WERI-Rb-1 (cell line): ENCODE measurements around the gene KRTAP22-1.

Source experiments
- DNase-seq: peaks from one replicate; pipeline ENCODE4 v3.0.0-alpha.2; 2020
- H3K27ac ChIP-seq: fragments of 250-450 bp; sonication (Bioruptor Pico); 2 replicates; pipeline ENCODE4 v1.5.1; 2020; ENCODE audit warnings: mild to moderate bottlenecking, moderate library complexity
- H3K27me3 ChIP-seq: fragments of 250-450 bp; sonication (Bioruptor Pico); 2 replicates; pipeline ENCODE4 v1.5.1; 2021; ENCODE audit warnings: mild to moderate bottlenecking, low read depth, moderate library complexity; ENCODE audit not compliant: insufficient read depth, severe bottlenecking
- H3K36me3 ChIP-seq: fragments of 250-450 bp; sonication (Bioruptor Pico); 2 replicates; pipeline ENCODE4 v1.5.1; 2020; ENCODE audit warnings: mild to moderate bottlenecking, moderate library complexity
- H3K4me3 ChIP-seq: 2 replicates; pipeline ENCODE4 v1.5.1; 2011; ENCODE audit warnings: low read depth, mild to moderate bottlenecking, control low read depth, low read length
- H3K9me3 ChIP-seq: fragments of 250-450 bp; sonication (Bioruptor Pico); 2 replicates; pipeline ENCODE4 v1.5.1; 2021; ENCODE audit warnings: mild to moderate bottlenecking, moderate library complexity; ENCODE audit not compliant: severe bottlenecking
- TF ChIP-seq, protein P1 (sequence below): IDR thresholded peaks from 2 replicates; pipeline ENCODE4 v1.5.1; 2011; ENCODE audit warnings: low read depth, mild to moderate bottlenecking, control low read depth, inconsistent platforms, low read length

The KRTAP22-1 gene

DNA sequence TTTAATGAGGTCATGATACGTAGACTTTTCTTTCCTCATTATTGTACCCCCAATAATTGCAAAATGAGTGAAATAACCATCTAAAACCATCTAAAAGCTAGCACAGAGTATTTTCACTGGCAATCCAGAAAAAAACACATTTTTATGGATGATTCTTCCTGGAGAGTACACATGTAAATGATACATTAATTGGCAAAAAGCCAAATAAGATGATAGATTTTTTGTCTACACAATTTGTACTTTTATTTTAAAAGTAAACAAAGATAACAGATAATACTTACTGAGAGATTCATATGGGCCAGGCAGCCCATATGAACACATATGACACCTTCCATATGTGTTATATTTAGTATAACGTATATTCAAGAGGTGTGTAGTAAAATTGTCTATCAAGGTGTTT lies 37.3 kb upstream of the KRTAP22-1 start:
- H3K27me3 ChIP-seq, result peaks cover 64% of the 10 kb centered on the region
- H3K27ac ChIP-seq, result no peak overlapping the region
- TF ChIP-seq, protein P1, sequence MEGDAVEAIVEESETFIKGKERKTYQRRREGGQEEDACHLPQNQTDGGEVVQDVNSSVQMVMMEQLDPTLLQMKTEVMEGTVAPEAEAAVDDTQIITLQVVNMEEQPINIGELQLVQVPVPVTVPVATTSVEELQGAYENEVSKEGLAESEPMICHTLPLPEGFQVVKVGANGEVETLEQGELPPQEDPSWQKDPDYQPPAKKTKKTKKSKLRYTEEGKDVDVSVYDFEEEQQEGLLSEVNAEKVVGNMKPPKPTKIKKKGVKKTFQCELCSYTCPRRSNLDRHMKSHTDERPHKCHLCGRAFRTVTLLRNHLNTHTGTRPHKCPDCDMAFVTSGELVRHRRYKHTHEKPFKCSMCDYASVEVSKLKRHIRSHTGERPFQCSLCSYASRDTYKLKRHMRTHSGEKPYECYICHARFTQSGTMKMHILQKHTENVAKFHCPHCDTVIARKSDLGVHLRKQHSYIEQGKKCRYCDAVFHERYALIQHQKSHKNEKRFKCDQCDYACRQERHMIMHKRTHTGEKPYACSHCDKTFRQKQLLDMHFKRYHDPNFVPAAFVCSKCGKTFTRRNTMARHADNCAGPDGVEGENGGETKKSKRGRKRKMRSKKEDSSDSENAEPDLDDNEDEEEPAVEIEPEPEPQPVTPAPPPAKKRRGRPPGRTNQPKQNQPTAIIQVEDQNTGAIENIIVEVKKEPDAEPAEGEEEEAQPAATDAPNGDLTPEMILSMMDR, result no peak
- no peaks in the 10 kb centered on the region for H3K9me3 ChIP-seq
- no peak overlapping the region for H3K4me3 ChIP-seq
- no peak for DNase-seq
- H3K36me3 ChIP-seq, result no peaks in the 10 kb centered on the region

DNA sequence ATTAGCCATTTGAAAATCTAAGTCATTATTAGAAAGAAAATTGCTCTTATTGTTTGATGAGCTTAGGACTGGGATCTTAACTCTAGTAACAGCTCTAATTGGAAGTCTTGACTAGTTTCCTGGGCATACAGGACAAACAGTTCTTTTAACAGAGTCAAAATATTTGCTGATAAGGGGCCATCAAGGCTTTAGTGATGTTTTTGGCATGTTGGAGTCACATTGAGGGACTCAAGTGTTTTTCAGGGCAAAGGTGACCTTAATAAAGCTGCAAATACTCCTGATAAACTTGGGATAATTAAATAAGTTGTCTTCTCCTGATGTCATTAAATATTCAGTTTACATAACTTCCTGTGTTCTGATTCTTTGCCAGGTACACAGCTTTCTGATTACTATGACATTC lies 33.3 kb upstream of the KRTAP22-1 start:
- DNase-seq, result no peak
- H3K27me3 ChIP-seq, result peaks cover 72% of the 10 kb centered on the region
- H3K9me3 ChIP-seq, result no peaks in the 10 kb centered on the region
- no peaks in the 10 kb centered on the region for H3K36me3 ChIP-seq
- H3K27ac ChIP-seq, result no peak overlapping the region
- no peak overlapping the region for H3K4me3 ChIP-seq
- TF ChIP-seq, protein P1, result no peak

DNA sequence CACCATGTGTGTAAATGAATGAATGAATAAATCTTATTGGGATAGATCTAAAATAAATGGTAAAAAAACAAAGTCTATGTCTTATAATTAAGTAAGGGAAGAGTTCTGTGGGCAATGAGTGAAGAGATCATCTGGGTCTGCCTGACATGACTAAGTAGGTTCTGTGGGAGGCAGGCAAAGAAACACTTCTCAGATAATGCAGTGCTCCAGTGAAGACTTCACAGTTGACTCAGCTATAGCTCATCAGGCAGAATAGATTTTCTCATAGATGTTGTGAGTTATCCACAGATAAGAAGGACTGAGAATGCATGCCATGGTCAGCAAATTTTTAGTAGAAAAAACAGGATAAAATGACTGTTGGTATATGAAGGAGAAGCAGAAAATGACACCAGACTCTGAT lies 23.1 kb upstream of the KRTAP22-1 start:
- TF ChIP-seq, protein P1, result no peak
- Histone ChIP-seq H3K27me3 (peaks cover 92% of the 10 kb centered on the region), H3K9me3 (no peaks in the 10 kb centered on the region), H3K36me3 (no peaks in the 10 kb centered on the region), H3K4me3 (no peak overlapping the region), H3K27ac (no peak overlapping the region)
- no peak for DNase-seq

DNA sequence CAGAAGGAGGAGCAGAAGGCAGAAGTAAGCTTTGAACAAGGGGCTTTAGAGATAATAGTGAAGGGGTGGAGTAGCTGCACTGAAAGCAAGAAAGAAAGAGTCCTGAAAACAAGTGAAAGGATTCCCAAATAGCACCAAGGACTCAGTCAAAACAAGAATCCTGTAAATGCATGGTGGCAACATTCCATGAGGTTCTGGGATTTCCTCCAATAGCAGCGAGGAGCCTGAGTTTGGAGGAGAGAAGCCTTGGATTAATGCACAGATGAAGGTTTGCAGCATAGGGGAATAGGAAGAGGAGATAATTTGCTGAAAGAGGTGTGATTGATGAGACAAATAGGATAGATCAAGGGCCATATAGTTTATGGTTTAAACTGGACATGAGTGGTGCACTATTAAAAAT lies 21.5 kb upstream of the KRTAP22-1 start:
- TF ChIP-seq, protein P1, result no peak
- DNase-seq, result no peak
- peaks cover 92% of the 10 kb centered on the region for H3K27me3 ChIP-seq
- H3K9me3 ChIP-seq, result no peaks in the 10 kb centered on the region
- no peak overlapping the region for H3K27ac ChIP-seq
- H3K36me3 ChIP-seq, result no peaks in the 10 kb centered on the region
- no peak overlapping the region for H3K4me3 ChIP-seq

DNA sequence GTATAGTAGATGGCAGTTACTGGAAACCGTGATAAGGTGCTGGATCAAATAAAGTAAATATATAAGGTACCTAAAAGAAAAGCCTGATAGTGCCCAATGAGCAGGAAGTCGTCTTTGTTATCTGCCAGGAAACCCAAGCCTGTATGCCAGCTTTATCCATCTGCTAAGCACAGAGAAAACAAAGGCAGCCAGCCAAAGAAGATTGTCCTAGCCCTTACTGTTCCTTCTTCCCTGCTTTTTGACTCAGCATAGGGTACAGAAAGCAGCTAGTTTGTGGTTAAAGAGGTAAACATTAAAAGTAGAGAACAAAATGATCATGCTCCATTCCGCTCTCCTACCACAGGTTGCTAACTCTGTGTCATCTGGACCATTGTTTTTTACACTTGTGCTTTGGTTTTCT lies 20.8 kb upstream of the KRTAP22-1 start:
- H3K9me3 ChIP-seq, result no peaks in the 10 kb centered on the region
- no peaks in the 10 kb centered on the region for H3K36me3 ChIP-seq
- no peak for DNase-seq
- TF ChIP-seq, protein P1, result no peak
- H3K27ac ChIP-seq, result no peak overlapping the region
- peaks cover 91% of the 10 kb centered on the region for H3K27me3 ChIP-seq
- no peak overlapping the region for H3K4me3 ChIP-seq

DNA sequence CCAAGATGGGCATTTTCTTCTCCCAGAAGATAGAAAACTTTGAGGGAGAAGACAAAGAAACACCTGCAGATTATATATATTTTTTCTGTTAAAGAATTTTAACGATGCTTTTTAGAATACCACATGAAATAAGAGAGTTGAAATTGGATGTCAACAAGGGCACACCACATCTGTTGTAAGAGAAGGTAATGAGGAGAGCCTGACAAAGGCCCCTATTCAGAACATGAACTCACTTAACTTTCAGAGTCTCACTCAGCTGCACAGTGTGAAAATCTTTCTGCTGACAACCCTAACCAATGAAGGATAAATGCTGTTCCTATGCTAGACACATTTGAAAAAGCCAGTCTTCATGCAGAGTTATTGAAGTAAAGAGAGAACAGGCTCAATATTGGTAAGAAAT lies 18.0 kb upstream of the KRTAP22-1 start:
- DNase-seq, result no peak
- Histone ChIP-seq H3K27me3 (peaks cover 80% of the 10 kb centered on the region), H3K27ac (no peak overlapping the region), H3K36me3 (no peaks in the 10 kb centered on the region), H3K9me3 (no peaks in the 10 kb centered on the region), H3K4me3 (no peak overlapping the region)
- TF ChIP-seq, protein P1, result no peak
